Endothelial cell of umbilical vein (primary cell): ENCODE results near the gene TBC1D24. TPM values are rescaled to one million over a fixed set of nuclear protein-coding genes. Genes with fewer than 3 reads are reported as not detected.

Experiments
- BruUV-seq: library from RNA; stranded (reverse); fragments of 400-500 nt; replicated peaks from 2 replicates; lab custom pipeline; 2021; lab: Mats Ljungman, UMichigan
- CTCF ChIA-PET: fragments of 300-600, 350-600 bp; sonication (Branson Sonifier 250); formaldehyde crosslinking; loops from one replicate; lab custom pipeline; 2021; ENCODE audit warnings: antibody characterized with exemption, inconsistent platforms; lab: Charles Lee
- POLR2A ChIA-PET: fragments of 300-600, 350-600 bp; sonication (Branson Sonifier 250); formaldehyde crosslinking; loops from one replicate; lab custom pipeline; 2021; ENCODE audit warnings: antibody characterized with exemption, inconsistent platforms; lab: Charles Lee
- DNase-seq: peaks from one replicate; pipeline ENCODE4 v3.0.0-alpha.2; 2011; ENCODE audit warnings: low read depth, low spot score
- FAIRE-seq: peaks from 2 replicates; lab custom pipeline; 2011; peaks lifted over from hg19 to GRCh38; lab: Jason Lieb, UNC
- H2AFZ ChIP-seq: 2 replicates; pipeline ENCODE4 v1.6.0; 2012; ENCODE audit warnings: low read depth, low read length, control low read depth, inconsistent platforms
- H3K27ac ChIP-seq: 2 replicates; pipeline ENCODE4 v1.5.1; 2011; ENCODE audit warnings: low read depth, mild to moderate bottlenecking, control low read depth, low read length, moderate library complexity; ENCODE audit not compliant: insufficient read depth
- H3K27me3 ChIP-seq, 2 experiments: 2 replicates each; pipeline versions ENCODE4 v1.6.0 to v1.6.1; 2011; ENCODE audit warnings: low read length in 2 of 2, mixed read lengths in 1 of 2; ENCODE audit not compliant: control insufficient read depth in 2 of 2, insufficient read depth in 2 of 2
- H3K36me3 ChIP-seq, 2 experiments: 2 replicates in 1 of 2; 3 replicates in 1 of 2; pipeline ENCODE4 v1.5.1; 2011; ENCODE audit warnings: low read length in 2 of 2, mild to moderate bottlenecking in 1 of 2, moderate library complexity in 1 of 2; ENCODE audit not compliant: control insufficient read depth in 2 of 2, insufficient read depth in 2 of 2; ENCODE audit errors: extremely low read depth in 1 of 2
- H3K4me1 ChIP-seq: 3 replicates; pipeline ENCODE4 v1.5.1; 2011; ENCODE audit warnings: mild to moderate bottlenecking, low read length; ENCODE audit not compliant: control insufficient read depth, insufficient read depth; ENCODE audit errors: extremely low read depth
- H3K4me2 ChIP-seq: 2 replicates; pipeline ENCODE4 v1.6.1; 2011; ENCODE audit warnings: low read length, control low read depth, mixed read lengths; ENCODE audit not compliant: insufficient read depth
- H3K4me3 ChIP-seq, 3 experiments: fragments of 200-600 bp in 1 of 3; sonication (generic), shearing (Covaris generic) in 1 of 3; replicated peaks in 1 of 3; 2 replicates each; pipeline ENCODE4 v1.5.1; 2011 to 2016; ENCODE audit warnings: control low read depth in 3 of 3, low read length in 3 of 3, mild to moderate bottlenecking in 2 of 3, inconsistent platforms in 1 of 3, low read depth in 1 of 3, moderate library complexity in 1 of 3; ENCODE audit not compliant: insufficient read depth in 1 of 3
- H3K79me2 ChIP-seq: 2 replicates; pipeline ENCODE4 v1.6.0; 2012; ENCODE audit warnings: low read length, inconsistent platforms; ENCODE audit not compliant: control insufficient read depth, insufficient read depth
- H3K9ac ChIP-seq: replicated peaks from 2 replicates; pipeline ENCODE3; 2011; ENCODE audit warnings: low read length, control low read depth; ENCODE audit not compliant: insufficient read depth; ENCODE audit errors: extremely low read depth
- H3K9me1 ChIP-seq: replicated peaks from 3 replicates; pipeline ENCODE4 v1.6.0; 2011; ENCODE audit warnings: mild to moderate bottlenecking, low read length; ENCODE audit not compliant: control insufficient read depth, insufficient read depth; ENCODE audit errors: extremely low read depth
- H3K9me3 ChIP-seq: replicated peaks from 2 replicates; pipeline ENCODE4 v1.5.1; 2012; ENCODE audit warnings: low read length, inconsistent platforms; ENCODE audit not compliant: control insufficient read depth, insufficient read depth
- H4K20me1 ChIP-seq: replicated peaks from 2 replicates; pipeline ENCODE3; 2011; ENCODE audit warnings: mild to moderate bottlenecking, low read length; ENCODE audit not compliant: control insufficient read depth, insufficient read depth; ENCODE audit errors: extremely low read depth
- CTCF ChIP-seq, 2 donors: IDR thresholded peaks; 1 replicate in 1 of 2; 2 replicates in 1 of 2; pipeline ENCODE4 v1.5.1; 2011; ENCODE audit warnings: low read length in 2 of 2, mild to moderate bottlenecking in 2 of 2, moderate library complexity in 2 of 2, control low read depth in 1 of 2, inconsistent platforms in 1 of 2, low read depth in 1 of 2; ENCODE audit not compliant: insufficient read depth in 1 of 2; ENCODE audit errors: extremely low read depth in 1 of 2
- JUN ChIP-seq: IDR thresholded peaks from 2 replicates; pipeline ENCODE4 v1.6.1; 2011; ENCODE audit warnings: borderline replicate concordance, low read depth; ENCODE audit not compliant: insufficient read length, insufficient read depth
- MAX ChIP-seq: IDR thresholded peaks from 2 replicates; pipeline ENCODE4 v1.6.1; 2011; ENCODE audit not compliant: insufficient read depth, insufficient read length
- POLR2A ChIP-seq: IDR thresholded peaks from 2 replicates; pipeline ENCODE4 v1.6.1; 2012; ENCODE audit warnings: low read depth, mild to moderate bottlenecking, control low read depth, low read length
- POLR2AphosphoS5 ChIP-seq: IDR thresholded peaks from 2 replicates; pipeline ENCODE4 v1.6.1; 2012; ENCODE audit warnings: low read depth, mild to moderate bottlenecking, control low read depth, low read length, moderate library complexity; ENCODE audit not compliant: insufficient read depth
- dilution Hi-C: fragments of 300-500 bp; cut with MboI; formaldehyde crosslinking; loops from one replicate; pipeline ENCODE4 v1.15.0; 2019; ENCODE audit warnings: low sequenced_read_pairs; ENCODE audit not compliant: extremely low pct_ligation_motif_present
- intact Hi-C: fragments of 100-400 bp; cut with micrococcal nuclease; formaldehyde crosslinking; loops from one replicate; pipeline ENCODE4 v1.10.0; 2022
- polyA plus RNA-seq, 4 experiments: library from polyadenylated mRNA; depleted of rRNA in 3 of 4; stranded (reverse) in 3 of 4; unstranded in 1 of 4; fragments of >200 nt; gene quantifications; 2 replicates each; pipeline versions ENCODE4 v1.2.1 to v1.2.3, GENCODE V29; 2011 to 2012; ENCODE audit warnings: missing spikeins in 1 of 4
- total RNA-seq: library from RNA; stranded (reverse); gene quantifications from 2 replicates; pipeline ENCODE4 v1.2.3, GENCODE V29; 2021

TBC1D24 gene
- total and polyA plus RNA-seq, 2 donors (not counting 3 experiments of a cell fraction or from before 2014, with no cell fraction given) = 8.1 to 22.8 TPM

DNA sequence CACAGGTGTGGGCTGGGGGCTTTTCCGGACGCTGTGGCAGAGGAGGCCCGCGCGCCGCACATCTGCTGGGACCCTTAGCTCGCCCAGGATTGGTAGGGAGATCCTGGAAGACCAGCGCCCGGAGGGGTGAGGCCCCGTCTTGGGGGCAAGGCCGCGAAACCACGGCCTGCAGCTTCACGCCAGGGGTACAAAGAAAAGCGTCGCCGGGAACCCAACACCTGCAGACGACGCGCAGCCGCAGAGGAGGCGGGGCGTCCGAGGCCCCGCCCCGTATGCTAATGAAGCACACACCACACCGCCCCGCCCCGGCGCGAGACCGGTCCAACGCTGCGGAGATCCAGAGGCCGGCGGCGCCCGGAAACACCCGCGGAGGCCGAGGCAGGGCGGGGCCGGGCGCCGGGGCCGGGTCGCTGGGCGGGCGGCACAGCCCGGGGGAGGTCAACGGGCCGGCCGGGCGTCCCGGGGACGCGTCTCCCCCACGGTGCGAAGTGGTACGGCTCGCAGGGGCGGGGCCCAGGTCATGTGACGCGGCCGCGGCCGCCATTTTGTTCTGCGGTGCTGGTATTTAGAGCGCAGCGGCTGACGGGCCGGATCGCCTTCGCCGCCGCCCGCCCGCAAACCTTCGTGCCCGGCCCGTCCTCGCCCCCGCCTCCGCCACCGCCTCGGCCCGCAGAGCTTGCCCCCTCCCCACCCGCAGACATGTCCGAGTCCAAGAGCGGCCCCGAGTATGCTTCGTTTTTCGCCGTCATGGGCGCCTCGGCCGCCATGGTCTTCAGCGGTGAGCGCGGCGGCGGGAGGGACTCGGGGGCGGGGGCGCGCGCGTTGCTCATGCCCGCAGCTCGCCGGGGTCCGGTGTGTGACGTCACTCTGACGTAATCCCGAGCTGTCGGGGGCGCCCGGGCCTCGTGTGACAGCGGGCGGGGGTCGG is 38.7 kb downstream of the TBC1D24 start, which contains the start of gene ATP6V0C:
Gene ATP6V0C, plus strand, starts transcription at position 548 of the 928 bp plus-strand sequence. Its CDS starts 152 bp downstream, at position 700.
- Histone ChIP-seq H3K27ac (peak within 1 kb of the TSS; percentile 72), H3K9ac (peak within 1 kb of the TSS; percentile 88), H3K79me2 (peaks cover 48% of the 10 kb centered on the region), H3K4me1 (peaks cover 23% of the 10 kb centered on the region), H2AFZ (peak within 1 kb of the TSS; percentile 75), H3K4me3 (peak within 1 kb of the TSS; percentile 52 to 91 (median 73)), H3K36me3 (no peaks in the 10 kb centered on the region), H3K9me1 (no peaks in the 10 kb centered on the region), H3K4me2 (peak within 1 kb of the TSS; percentile 89), H3K9me3 (no peaks in the 10 kb centered on the region), H4K20me1 (peaks cover 2% of the 10 kb centered on the region), H3K27me3 (no peaks in the 10 kb centered on the region)
- POLR2A ChIA-PET = no interaction called here
- DNase-seq (peak; percentile 76), FAIRE-seq (peak; percentile 77)
- CTCF ChIA-PET = no interaction called here
- BruUV-seq = no TSS peak
- peak; percentile 99 for TF ChIP-seq POLR2AphosphoS5
- no peak for TF ChIP-seq CTCF (IDR thresholded peaks at IDR 0.05; ENCODE audit: extremely low read depth in 1 of 2, insufficient read depth in 1 of 2, low read depth in 1 of 2, low read length in 2 of 2)
- peak; percentile 96 for TF ChIP-seq POLR2A
- no peak for TF ChIP-seq JUN
- peak; percentile 79 for TF ChIP-seq MAX
- intact Hi-C loops = no loop called here
- dilution Hi-C loops = no loop called here
